Measurements from ENCODE around the gene GABPA.
"Not testable (repeated sequence)": the region's sequence is repeated elsewhere in the genome, so short reads cannot be mapped to it uniquely, and the experiment has no call there.

Gene GABPA

DNA sequence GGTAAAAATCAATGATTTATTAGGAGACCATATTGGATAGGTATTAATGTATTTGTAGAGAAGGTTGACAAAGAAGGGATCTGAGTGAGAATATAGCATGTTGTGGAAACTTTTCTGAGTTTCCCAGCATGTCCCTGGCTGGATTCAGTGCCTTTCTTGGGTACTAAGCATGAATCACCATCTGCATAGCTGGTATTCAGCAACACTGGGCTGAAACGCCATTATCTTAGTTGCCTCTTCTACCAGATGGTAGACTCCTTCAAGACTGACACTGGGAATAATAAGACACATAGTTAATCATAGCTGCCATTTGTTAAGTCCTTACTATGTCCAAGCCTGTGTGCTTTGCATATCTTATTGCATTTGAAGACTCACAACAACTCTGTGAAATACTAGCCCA is 45.5 kb upstream of the GABPA start:
- no peaks in the 10 kb centered on the region for H3K4me1 ChIP-seq (ENCODE audit: insufficient read depth, low read length)
- TF ChIP-seq, protein P1, sequence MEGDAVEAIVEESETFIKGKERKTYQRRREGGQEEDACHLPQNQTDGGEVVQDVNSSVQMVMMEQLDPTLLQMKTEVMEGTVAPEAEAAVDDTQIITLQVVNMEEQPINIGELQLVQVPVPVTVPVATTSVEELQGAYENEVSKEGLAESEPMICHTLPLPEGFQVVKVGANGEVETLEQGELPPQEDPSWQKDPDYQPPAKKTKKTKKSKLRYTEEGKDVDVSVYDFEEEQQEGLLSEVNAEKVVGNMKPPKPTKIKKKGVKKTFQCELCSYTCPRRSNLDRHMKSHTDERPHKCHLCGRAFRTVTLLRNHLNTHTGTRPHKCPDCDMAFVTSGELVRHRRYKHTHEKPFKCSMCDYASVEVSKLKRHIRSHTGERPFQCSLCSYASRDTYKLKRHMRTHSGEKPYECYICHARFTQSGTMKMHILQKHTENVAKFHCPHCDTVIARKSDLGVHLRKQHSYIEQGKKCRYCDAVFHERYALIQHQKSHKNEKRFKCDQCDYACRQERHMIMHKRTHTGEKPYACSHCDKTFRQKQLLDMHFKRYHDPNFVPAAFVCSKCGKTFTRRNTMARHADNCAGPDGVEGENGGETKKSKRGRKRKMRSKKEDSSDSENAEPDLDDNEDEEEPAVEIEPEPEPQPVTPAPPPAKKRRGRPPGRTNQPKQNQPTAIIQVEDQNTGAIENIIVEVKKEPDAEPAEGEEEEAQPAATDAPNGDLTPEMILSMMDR (IDR thresholded peaks at IDR 0.05; ENCODE audit: borderline replicate concordance, extremely low read depth, low read length, poor library complexity, severe bottlenecking), result no peak
- no peak for TF ChIP-seq EZH2 (IDR thresholded peaks at IDR 0.05; ENCODE audit: borderline replicate concordance, low read depth, low read length, severe bottlenecking)
- H3K36me3 ChIP-seq (ENCODE audit: insufficient read depth, low read length), result no peaks in the 10 kb centered on the region
- H4K20me1 ChIP-seq (ENCODE audit: insufficient read depth, low read length), result no peaks in the 10 kb centered on the region
- no peaks in the 10 kb centered on the region for H3K9me3 ChIP-seq (ENCODE audit: insufficient read depth, low read length, severe bottlenecking)
- H2AFZ ChIP-seq (ENCODE audit: low read depth, low read length), result no peak overlapping the region
- H3K4me2 ChIP-seq (ENCODE audit: insufficient read depth, low read length), result no peak overlapping the region
- H3K27me3 ChIP-seq (ENCODE audit: insufficient read depth, low read length, poor library complexity), result no peaks in the 10 kb centered on the region
- H3K27ac ChIP-seq (ENCODE audit: low read length), result no peak overlapping the region
- no peak overlapping the region for H3K9ac ChIP-seq (ENCODE audit: low read depth, low read length)
- no peaks in the 10 kb centered on the region for H3K79me2 ChIP-seq (ENCODE audit: insufficient read depth, low read length)
- ATAC-seq (ENCODE audit: insufficient read depth, low read depth) (no peak), DNase-seq (no peak)
- no peak overlapping the region for H3K4me3 ChIP-seq (ENCODE audit: low read depth in 1 of 2, low read length in 2 of 2)

DNA sequence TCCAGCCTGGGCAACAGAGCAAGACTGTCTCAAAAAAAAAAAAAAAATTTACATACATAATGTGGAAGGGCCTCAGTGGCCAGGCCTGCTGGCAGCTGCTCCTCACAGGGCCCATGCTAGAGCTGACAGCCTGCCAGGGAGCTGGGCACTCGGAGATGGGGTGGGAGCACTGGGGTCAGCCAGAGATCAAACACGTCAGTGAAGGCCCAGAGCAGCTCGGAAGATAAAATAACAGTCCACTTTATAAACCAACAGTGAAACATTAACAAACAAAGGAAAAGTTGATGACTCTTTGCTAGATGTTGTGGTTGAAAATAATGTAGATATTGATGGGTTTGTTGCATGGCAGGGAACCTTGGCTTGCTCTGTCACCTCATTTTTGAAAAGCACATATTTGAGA is 42.8 kb upstream of the GABPA start:
- Histone ChIP-seq H4K20me1 (ENCODE audit: insufficient read depth, low read length) (no peaks in the 10 kb centered on the region), H3K9ac (ENCODE audit: low read depth, low read length) (no peak overlapping the region), H3K4me3 (ENCODE audit: low read depth in 1 of 2, low read length in 2 of 2) (no peak overlapping the region), H3K4me1 (ENCODE audit: insufficient read depth, low read length) (no peaks in the 10 kb centered on the region), H3K27me3 (ENCODE audit: insufficient read depth, low read length, poor library complexity) (no peaks in the 10 kb centered on the region), H3K9me3 (ENCODE audit: insufficient read depth, low read length, severe bottlenecking) (no peaks in the 10 kb centered on the region), H3K79me2 (ENCODE audit: insufficient read depth, low read length) (no peaks in the 10 kb centered on the region), H3K4me2 (ENCODE audit: insufficient read depth, low read length) (no peak overlapping the region), H3K27ac (ENCODE audit: low read length) (no peak overlapping the region), H3K36me3 (ENCODE audit: insufficient read depth, low read length) (no peaks in the 10 kb centered on the region), H2AFZ (ENCODE audit: low read depth, low read length) (no peak overlapping the region)
- DNase-seq (no peak), ATAC-seq (ENCODE audit: insufficient read depth, low read depth) (no peak)
- TF ChIP-seq EZH2 (IDR thresholded peaks at IDR 0.05; ENCODE audit: borderline replicate concordance, low read depth, low read length, severe bottlenecking), result no peak
- TF ChIP-seq, protein P1 (IDR thresholded peaks at IDR 0.05; ENCODE audit: borderline replicate concordance, extremely low read depth, low read length, poor library complexity, severe bottlenecking), result no peak

DNA sequence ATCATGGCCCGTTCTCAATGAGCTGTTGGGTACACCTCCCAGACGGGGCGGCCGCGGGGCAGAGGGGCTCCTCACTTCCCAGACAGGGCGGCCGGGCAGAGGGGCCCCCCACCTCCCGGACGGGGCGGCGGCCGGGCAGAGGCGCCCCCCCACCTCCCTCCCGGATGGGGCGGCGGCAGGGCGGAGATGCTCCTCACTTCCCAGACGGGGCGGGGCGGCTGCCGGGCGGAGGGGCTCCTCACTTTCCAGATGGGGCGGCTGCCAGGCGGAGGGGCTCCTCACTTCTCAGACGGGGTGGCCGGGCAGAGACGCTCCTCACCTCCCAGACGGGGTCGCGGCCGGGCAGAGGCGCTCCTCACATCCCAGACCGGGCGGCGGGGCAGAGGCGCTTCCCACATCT is 39.3 kb upstream of the GABPA start:
- DNase-seq; H3K27me3 ChIP-seq (ENCODE audit: insufficient read depth, low read length, poor library complexity); ATAC-seq (ENCODE audit: insufficient read depth, low read depth); H2AFZ ChIP-seq (ENCODE audit: low read depth, low read length); H3K4me2 ChIP-seq (ENCODE audit: insufficient read depth, low read length); H3K27ac ChIP-seq (ENCODE audit: low read length); H3K9ac ChIP-seq (ENCODE audit: low read depth, low read length); H3K4me3 ChIP-seq (ENCODE audit: low read depth in 1 of 2, low read length in 2 of 2); H3K36me3 ChIP-seq (ENCODE audit: insufficient read depth, low read length); H4K20me1 ChIP-seq (ENCODE audit: insufficient read depth, low read length); H3K79me2 ChIP-seq (ENCODE audit: insufficient read depth, low read length); H3K4me1 ChIP-seq (ENCODE audit: insufficient read depth, low read length); H3K9me3 ChIP-seq (ENCODE audit: insufficient read depth, low read length, severe bottlenecking): not testable (repeated sequence)

DNA sequence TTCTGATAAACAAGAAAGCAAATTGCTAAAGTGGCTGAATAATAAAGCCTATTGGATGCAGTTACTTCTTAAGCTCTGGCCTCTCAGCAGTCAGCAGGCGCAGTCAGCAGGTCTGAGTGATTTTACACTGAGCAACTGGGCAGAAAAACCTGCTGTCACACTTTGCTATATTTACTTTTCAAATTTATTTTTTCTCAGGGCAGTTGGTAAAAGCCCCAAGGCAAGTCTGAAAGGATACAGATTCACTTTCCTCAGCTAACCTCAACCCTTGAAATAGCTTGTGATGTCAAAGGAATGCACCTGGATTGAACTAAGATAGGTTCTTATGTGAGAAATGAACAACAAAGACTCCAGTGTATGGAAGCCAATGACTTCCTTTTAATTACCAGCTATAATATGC is 34.0 kb upstream of the GABPA start:
- no peak overlapping the region for H2AFZ ChIP-seq (ENCODE audit: low read depth, low read length)
- no peak overlapping the region for H3K4me2 ChIP-seq (ENCODE audit: insufficient read depth, low read length)
- TF ChIP-seq, protein P1 (IDR thresholded peaks at IDR 0.05; ENCODE audit: borderline replicate concordance, extremely low read depth, low read length, poor library complexity, severe bottlenecking), result no peak
- TF ChIP-seq EZH2 (IDR thresholded peaks at IDR 0.05; ENCODE audit: borderline replicate concordance, low read depth, low read length, severe bottlenecking), result no peak

More for the DNA sequence above, 34.0 kb upstream of the GABPA start:
- Histone ChIP-seq H3K27ac (ENCODE audit: low read length) (no peak overlapping the region), H3K9me3 (ENCODE audit: insufficient read depth, low read length, severe bottlenecking) (no peaks in the 10 kb centered on the region), H3K36me3 (ENCODE audit: insufficient read depth, low read length) (no peaks in the 10 kb centered on the region), H3K4me3 (ENCODE audit: low read depth in 1 of 2, low read length in 2 of 2) (no peak overlapping the region), H3K4me1 (ENCODE audit: insufficient read depth, low read length) (no peaks in the 10 kb centered on the region), H4K20me1 (ENCODE audit: insufficient read depth, low read length) (no peaks in the 10 kb centered on the region), H3K27me3 (ENCODE audit: insufficient read depth, low read length, poor library complexity) (no peaks in the 10 kb centered on the region), H3K79me2 (ENCODE audit: insufficient read depth, low read length) (no peaks in the 10 kb centered on the region), H3K9ac (ENCODE audit: low read depth, low read length) (no peak overlapping the region)
- ATAC-seq (ENCODE audit: insufficient read depth, low read depth) (no peak), DNase-seq (no peak)

All from DND-41 (cell line).